ENCODE data around the gene GP1BB. TPM values are rescaled to one million over a fixed set of nuclear protein-coding genes. Genes with fewer than 3 reads are reported as not detected.

The GP1BB gene
- total RNA-seq, 2 donors from 2014 or later, result 0.48 to 0.62 TPM

DNA sequence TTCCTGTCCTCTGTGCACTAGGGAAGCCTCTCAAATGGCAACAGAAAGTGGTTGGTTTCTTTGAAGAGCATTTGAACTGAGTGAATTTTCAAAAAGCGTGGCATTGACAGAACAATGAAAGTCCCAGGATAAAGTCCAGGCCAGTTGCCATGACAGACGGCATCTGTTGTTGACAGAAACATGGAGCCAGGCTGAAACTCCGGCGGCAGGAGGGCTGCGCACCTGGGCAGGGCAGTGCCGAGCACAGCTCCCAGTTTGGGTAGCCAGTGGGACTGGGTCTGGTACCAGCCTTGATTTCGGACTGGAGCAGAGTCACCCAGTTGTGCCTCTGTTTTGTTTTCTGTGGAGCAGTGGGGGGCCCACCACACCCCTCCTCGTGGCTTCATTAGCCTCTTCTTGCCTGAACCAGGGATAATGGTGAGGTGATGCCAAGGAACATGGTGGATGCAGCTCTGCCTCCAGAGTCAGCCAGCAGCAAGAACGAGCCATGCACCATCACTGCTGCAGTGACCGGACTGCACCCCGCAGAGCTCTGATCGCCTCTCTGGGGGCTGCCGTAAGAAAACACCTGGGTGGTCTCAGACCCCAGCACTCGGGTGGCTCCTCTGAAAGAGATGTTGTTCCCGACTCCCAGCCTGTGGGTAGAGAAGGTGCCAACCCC lies 18.9 kb upstream of the GP1BB start:
- no peaks in the 10 kb centered on the region for H3K4me1 ChIP-seq (ENCODE audit: control insufficient read depth, insufficient read depth, low read length)
- no peak for DNase-seq
- TF ChIP-seq, protein P1, sequence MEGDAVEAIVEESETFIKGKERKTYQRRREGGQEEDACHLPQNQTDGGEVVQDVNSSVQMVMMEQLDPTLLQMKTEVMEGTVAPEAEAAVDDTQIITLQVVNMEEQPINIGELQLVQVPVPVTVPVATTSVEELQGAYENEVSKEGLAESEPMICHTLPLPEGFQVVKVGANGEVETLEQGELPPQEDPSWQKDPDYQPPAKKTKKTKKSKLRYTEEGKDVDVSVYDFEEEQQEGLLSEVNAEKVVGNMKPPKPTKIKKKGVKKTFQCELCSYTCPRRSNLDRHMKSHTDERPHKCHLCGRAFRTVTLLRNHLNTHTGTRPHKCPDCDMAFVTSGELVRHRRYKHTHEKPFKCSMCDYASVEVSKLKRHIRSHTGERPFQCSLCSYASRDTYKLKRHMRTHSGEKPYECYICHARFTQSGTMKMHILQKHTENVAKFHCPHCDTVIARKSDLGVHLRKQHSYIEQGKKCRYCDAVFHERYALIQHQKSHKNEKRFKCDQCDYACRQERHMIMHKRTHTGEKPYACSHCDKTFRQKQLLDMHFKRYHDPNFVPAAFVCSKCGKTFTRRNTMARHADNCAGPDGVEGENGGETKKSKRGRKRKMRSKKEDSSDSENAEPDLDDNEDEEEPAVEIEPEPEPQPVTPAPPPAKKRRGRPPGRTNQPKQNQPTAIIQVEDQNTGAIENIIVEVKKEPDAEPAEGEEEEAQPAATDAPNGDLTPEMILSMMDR (conservative IDR thresholded peaks at IDR 0.05), result no peak
- H3K36me3 ChIP-seq (ENCODE audit: control insufficient read depth, insufficient read depth, low read length), result no peaks in the 10 kb centered on the region
- H3K27ac ChIP-seq (ENCODE audit: low read depth, low read length), result no peak overlapping the region
- H3K27me3 Mint-ChIP-seq (ENCODE audit: insufficient read depth), result peaks cover 6% of the 10 kb centered on the region
- no peak overlapping the region for H3K4me3 Mint-ChIP-seq
- no peaks in the 10 kb centered on the region for H3K27me3 ChIP-seq (ENCODE audit: control insufficient read depth, insufficient read depth, low read length, poor library complexity, severe bottlenecking)
- H3K9ac ChIP-seq (ENCODE audit: extremely low read depth, low read length, poor library complexity, severe bottlenecking), result no peak overlapping the region
- no peaks in the 10 kb centered on the region for H3K9me3 ChIP-seq (ENCODE audit: control insufficient read depth, low read length)
- H3K4me3 ChIP-seq (ENCODE audit: low read length), result no peak overlapping the region
- H3K9me3 Mint-ChIP-seq, result no peaks in the 10 kb centered on the region
- no peak overlapping the region for H3K27ac Mint-ChIP-seq
- H3K4me1 Mint-ChIP-seq, result peaks cover 5% of the 10 kb centered on the region
- no peaks in the 10 kb centered on the region for H3K36me3 Mint-ChIP-seq (ENCODE audit: low read depth)
- 90 to 94% methylated on average over 12 to 15 of the region's 15 CpGs for WGBS, 2 experiments (ENCODE audit: insufficient coverage in 1 of 2, insufficient read length in 1 of 2)

DNA sequence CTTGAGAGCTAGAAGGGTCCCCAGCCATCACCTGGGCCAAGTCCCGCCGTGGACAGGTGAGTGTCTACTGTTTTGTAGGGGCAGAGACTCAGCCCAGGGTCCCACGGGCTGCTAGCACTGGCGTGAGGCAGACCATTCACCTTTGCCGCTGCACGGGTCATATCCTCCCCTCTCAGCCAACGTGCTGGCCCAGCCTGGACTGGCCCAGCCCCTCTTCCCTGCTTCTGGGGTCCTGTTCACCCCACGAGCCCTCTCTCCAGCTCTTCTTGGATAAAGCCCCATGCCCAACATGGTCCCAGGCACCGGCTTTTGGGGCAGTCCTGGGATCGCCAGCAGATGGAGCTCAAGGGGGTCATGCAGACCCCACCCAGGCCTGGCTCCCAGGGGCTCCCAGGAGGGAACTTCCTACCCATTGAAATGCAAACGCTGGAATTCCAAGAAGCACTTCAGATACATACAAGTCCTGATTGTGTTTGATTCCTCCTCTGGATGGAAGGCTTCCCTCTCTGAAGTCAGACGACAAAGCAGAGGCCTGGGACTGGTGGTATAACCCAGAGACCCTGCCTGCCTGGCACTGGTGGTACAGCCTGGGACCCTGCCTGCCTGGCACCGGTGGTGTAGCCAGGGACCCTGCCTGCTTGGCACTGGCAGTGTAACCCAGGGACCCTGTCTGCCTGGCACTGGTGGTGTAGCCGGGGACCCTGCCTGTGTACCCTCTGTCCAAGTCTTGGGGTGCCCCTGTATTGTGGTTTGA lies 18.0 kb upstream of the GP1BB start:
- H3K27ac Mint-ChIP-seq, result no peak overlapping the region
- no peak overlapping the region for H3K27ac ChIP-seq (ENCODE audit: low read depth, low read length)

DNA sequence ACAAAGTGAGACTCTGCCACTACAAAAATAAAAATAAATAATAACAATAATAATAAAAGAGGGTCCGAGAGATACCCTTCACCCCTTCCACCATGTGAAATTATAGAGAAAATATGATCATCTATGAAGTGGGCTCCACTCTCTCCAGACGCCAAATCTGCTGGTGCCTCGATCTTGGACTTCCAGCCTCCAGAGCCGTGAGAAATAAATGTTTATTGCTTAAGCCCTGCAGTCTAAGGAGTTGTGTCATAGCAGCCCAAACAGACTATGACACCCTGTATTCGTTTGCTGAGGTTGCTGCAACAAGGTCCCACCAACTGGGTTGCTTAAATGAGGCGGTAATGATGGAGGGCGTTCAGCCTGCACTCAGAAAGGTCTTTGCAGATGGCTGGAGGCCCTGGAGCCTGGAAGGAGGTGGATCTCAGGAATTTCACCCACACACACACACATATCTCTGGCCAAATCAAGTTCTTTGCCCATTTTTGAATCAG lies 16.6 kb upstream of the GP1BB start:
- TF ChIP-seq, protein P1 (conservative IDR thresholded peaks at IDR 0.05), result no peak
- Mint-ChIP-seq H3K4me3 (no peak overlapping the region), H3K27ac (no peak overlapping the region), H3K9me3 (no peaks in the 10 kb centered on the region), H3K4me1 (peaks cover 13% of the 10 kb centered on the region), H3K27me3 (ENCODE audit: insufficient read depth) (peaks cover 6% of the 10 kb centered on the region), H3K36me3 (ENCODE audit: low read depth) (no peaks in the 10 kb centered on the region)
- Histone ChIP-seq H3K9me3 (ENCODE audit: control insufficient read depth, low read length) (no peaks in the 10 kb centered on the region), H3K36me3 (ENCODE audit: control insufficient read depth, insufficient read depth, low read length) (no peaks in the 10 kb centered on the region), H3K27me3 (ENCODE audit: control insufficient read depth, insufficient read depth, low read length, poor library complexity, severe bottlenecking) (no peaks in the 10 kb centered on the region), H3K4me3 (ENCODE audit: low read length) (no peak overlapping the region), H3K4me1 (ENCODE audit: control insufficient read depth, insufficient read depth, low read length) (peaks cover 7% of the 10 kb centered on the region), H3K9ac (ENCODE audit: extremely low read depth, low read length, poor library complexity, severe bottlenecking) (no peak overlapping the region), H3K27ac (ENCODE audit: low read depth, low read length) (no peak overlapping the region)
- peak; percentile 47 for DNase-seq
- WGBS, 2 experiments (ENCODE audit: insufficient coverage in 1 of 2, insufficient read length in 1 of 2), result 89 to 91% methylated on average over 6 of the region's 7 CpGs

More for the DNA sequence above, 18.0 kb upstream of the GP1BB start:
- TF ChIP-seq, protein P1 (conservative IDR thresholded peaks at IDR 0.05), result peak; percentile 85
- peak; percentile 96 for DNase-seq
- no peak overlapping the region for H3K4me3 ChIP-seq (ENCODE audit: low read length)
- H3K9me3 ChIP-seq (ENCODE audit: control insufficient read depth, low read length), result no peaks in the 10 kb centered on the region
- no peaks in the 10 kb centered on the region for H3K27me3 ChIP-seq (ENCODE audit: control insufficient read depth, insufficient read depth, low read length, poor library complexity, severe bottlenecking)
- peaks cover 7% of the 10 kb centered on the region for H3K4me1 ChIP-seq (ENCODE audit: control insufficient read depth, insufficient read depth, low read length)
- no peaks in the 10 kb centered on the region for H3K9me3 Mint-ChIP-seq
- H3K9ac ChIP-seq (ENCODE audit: extremely low read depth, low read length, poor library complexity, severe bottlenecking), result no peak overlapping the region
- H3K27me3 Mint-ChIP-seq (ENCODE audit: insufficient read depth), result peaks cover 6% of the 10 kb centered on the region
- H3K36me3 ChIP-seq (ENCODE audit: control insufficient read depth, insufficient read depth, low read length), result no peaks in the 10 kb centered on the region
- H3K36me3 Mint-ChIP-seq (ENCODE audit: low read depth), result no peaks in the 10 kb centered on the region
- H3K4me3 Mint-ChIP-seq, result no peak overlapping the region
- peaks cover 12% of the 10 kb centered on the region for H3K4me1 Mint-ChIP-seq
- WGBS, 2 experiments (ENCODE audit: insufficient coverage in 1 of 2, insufficient read length in 1 of 2), result 52% methylated on average over 12 to 14 of the region's 14 CpGs
